ENCODE measurements around the gene CCS. TPM values are rescaled to one million over a fixed set of nuclear protein-coding genes. Genes with fewer than 3 reads are reported as not detected.

The CCS gene
- total and polyA plus RNA-seq, 8 donors, result 16.9 to 125 (median 20.8) TPM

DNA sequence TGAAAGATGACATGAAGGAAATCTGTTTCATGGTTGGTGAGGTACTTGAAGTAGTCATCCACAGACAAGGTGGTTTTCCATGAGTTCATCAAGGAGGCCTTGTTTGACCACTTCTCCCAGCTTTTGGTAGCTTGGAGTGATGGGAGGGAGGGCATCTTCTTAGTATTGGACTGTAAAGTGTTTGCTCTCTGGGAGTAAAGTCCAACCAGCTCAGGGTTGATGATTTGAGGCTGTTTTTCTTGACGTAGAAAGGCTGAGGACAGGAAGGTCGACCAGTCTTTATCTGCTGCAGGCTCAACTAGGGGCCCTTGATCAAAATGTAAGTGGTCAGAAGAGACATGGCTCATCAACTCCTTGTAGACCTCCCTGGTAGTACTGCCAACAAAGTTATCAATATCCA lies 1.8 kb upstream of the CCS start:
- peaks cover 0 to 11% (median 4%) of the 10 kb centered on the region in 3 donors for H3K4me1 ChIP-seq
- ATAC-seq (no peak), DNase-seq (no peak), FAIRE-seq (no peak)
- intact Hi-C loops (cut with DNase I), result no loop called here
- H3K27ac ChIP-seq, result no peak overlapping the region
- no peaks in the 10 kb centered on the region for H3K36me3 ChIP-seq
- H3K9me3 ChIP-seq, result no peaks in the 10 kb centered on the region
- no peak overlapping the region for H3K4me3 ChIP-seq
- H3K27me3 ChIP-seq, result no peaks in the 10 kb centered on the region
- TF ChIP-seq, protein P1, sequence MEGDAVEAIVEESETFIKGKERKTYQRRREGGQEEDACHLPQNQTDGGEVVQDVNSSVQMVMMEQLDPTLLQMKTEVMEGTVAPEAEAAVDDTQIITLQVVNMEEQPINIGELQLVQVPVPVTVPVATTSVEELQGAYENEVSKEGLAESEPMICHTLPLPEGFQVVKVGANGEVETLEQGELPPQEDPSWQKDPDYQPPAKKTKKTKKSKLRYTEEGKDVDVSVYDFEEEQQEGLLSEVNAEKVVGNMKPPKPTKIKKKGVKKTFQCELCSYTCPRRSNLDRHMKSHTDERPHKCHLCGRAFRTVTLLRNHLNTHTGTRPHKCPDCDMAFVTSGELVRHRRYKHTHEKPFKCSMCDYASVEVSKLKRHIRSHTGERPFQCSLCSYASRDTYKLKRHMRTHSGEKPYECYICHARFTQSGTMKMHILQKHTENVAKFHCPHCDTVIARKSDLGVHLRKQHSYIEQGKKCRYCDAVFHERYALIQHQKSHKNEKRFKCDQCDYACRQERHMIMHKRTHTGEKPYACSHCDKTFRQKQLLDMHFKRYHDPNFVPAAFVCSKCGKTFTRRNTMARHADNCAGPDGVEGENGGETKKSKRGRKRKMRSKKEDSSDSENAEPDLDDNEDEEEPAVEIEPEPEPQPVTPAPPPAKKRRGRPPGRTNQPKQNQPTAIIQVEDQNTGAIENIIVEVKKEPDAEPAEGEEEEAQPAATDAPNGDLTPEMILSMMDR (IDR thresholded peaks at IDR 0.05), result no peak
- 41 to 51% methylated on average over 2 of the region's 2 CpGs for WGBS, 2 donors

DNA sequence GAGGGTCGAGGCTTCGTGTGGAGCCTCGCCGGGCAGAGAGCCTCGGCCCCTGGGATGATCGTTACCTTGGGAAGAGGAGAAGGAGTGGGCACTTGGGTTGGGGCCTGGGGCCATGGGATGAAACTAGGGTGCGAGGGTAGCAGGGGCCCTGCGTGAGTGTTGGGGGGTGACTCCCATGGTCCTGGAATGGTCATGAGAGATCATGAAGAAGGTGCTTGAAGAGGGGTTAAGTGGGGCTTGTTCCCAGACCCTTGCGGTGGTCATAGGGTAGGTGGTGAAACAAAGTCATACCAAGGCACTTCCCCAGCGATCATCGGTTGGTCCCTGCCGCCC lies 284 bp downstream of the CCS start:
- WGBS, 2 donors, result 15% methylated on average over 12 of the region's 12 CpGs
- Histone ChIP-seq H3K36me3 (no peaks in the 10 kb centered on the region), H3K9me3 (no peaks in the 10 kb centered on the region), H3K4me3 (peak overlapping the region; percentile 35 to 65 (median 51)), H3K27ac (peak overlapping the region; percentile 55 to 78 (median 68)), H3K27me3 (no peaks in the 10 kb centered on the region), H3K4me1 (peaks cover 0 to 11% (median 4%) of the 10 kb centered on the region in 3 donors)
- DNase-seq (no peak), ATAC-seq (peak in 1 of 4 donors; percentile 28), FAIRE-seq (no peak)
- intact Hi-C loops (cut with DNase I), result no loop called here
- TF ChIP-seq, protein P1 (IDR thresholded peaks at IDR 0.05), result no peak

DNA sequence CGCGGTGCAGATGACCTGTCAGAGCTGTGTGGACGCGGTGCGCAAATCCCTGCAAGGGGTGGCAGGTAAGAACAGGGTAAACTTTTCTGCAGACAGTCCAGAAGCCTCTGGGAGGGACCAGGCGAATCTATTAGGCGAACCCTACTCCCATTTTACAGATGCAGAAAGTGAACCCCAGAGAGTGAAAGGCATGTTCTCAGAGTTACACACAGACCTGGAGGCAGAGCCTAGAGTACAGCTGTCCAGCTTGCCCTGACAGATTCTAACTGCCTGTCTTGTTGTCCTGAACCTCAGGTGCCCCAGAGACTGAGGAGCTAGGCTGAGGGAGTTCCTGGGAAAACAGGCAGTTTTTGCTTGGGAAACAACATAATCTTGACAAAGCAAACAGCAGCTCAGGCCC lies 665 bp downstream of the CCS start:
- TF ChIP-seq, protein P1 (IDR thresholded peaks at IDR 0.05), result no peak
- FAIRE-seq (no peak), ATAC-seq (peak in 2 of 4 donors; percentile 3 to 4), DNase-seq (no peak)
- intact Hi-C loops (cut with DNase I), result no loop called here
- 45 to 50% methylated on average over 7 of the region's 7 CpGs for whole genome bisulfite sequencing, 2 donors
- Histone ChIP-seq H3K4me3 (peak overlapping the region; percentile 35 to 65 (median 51)), H3K9me3 (no peaks in the 10 kb centered on the region), H3K36me3 (no peaks in the 10 kb centered on the region), H3K4me1 (peaks cover 0 to 11% (median 4%) of the 10 kb centered on the region in 3 donors), H3K27me3 (no peaks in the 10 kb centered on the region), H3K27ac (no peak overlapping the region)

DNA sequence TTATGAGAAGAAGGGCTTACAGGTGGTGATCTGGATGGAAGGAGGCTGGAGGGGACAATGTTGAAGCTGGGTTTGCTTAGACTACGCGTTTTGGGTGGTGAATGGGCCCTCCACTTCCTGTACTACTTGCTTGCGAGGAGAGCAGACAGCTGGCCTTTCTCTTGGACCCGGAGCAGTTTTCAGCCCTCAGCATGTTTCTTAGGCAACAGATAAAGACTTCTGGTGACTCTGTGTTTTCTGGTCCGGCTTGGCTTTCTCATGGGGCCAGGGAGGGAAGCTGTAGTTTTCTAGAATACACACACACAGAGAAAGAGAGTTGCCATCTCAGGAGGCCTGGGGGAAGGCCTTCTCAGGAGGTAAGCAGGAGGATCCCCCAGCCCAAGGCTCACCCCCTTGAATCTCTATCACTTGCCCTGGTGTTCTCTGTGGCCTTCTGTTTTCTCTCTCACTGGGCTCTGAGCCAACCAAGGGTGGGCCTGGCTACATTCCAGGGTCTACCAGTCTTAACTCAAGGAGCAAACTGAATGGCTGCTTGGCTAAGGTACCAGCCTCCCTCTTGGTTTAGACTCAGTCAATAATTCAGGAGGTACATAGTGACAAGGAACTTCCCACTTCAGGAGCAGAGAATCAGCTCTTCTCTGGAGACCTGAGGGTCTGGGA lies 2.4 kb downstream of the CCS start:
- intact Hi-C loops (cut with DNase I), result no loop called here

More for the DNA sequence above, 2.4 kb downstream of the CCS start:
- Histone ChIP-seq H3K4me3 (no peak overlapping the region), H3K4me1 (peaks cover 0 to 11% (median 4%) of the 10 kb centered on the region in 3 donors), H3K36me3 (peaks cover 0 to 8% (median 0%) of the 10 kb centered on the region in 3 donors), H3K9me3 (no peaks in the 10 kb centered on the region), H3K27ac (peak overlapping the region in 2 of 4 donors; percentile 28 to 30), H3K27me3 (no peaks in the 10 kb centered on the region)
- peak in 2 of 4 donors; percentile 3 for ATAC-seq
- TF ChIP-seq, protein P1 (IDR thresholded peaks at IDR 0.05), result no peak
- peak in 4 of 6 donors; percentile 36 to 58 (median 44) for DNase-seq
- FAIRE-seq, result no peak
- 50 to 58% methylated on average over 5 of the region's 5 CpGs for WGBS, 2 donors
